Muscle of back (tissue), 11 donors: ENCODE results near the gene SKIC2. TPM values are rescaled to one million over a fixed set of nuclear protein-coding genes. Genes with fewer than 3 reads are reported as not detected.
"Not testable (repeated sequence)": the region's sequence is repeated elsewhere in the genome, so short reads cannot be mapped to it uniquely, and the experiment has no call there.

ENCODE experiments used
- DNase-seq, 3 donors: peaks; one replicate each; pipeline versions ENCODE4 v3.0.0 to v3.0.0-alpha.2; 2013
- polyA plus RNA-seq, 10 donors: library from polyadenylated mRNA; unstranded; fragments of 120-200 nt; gene quantifications; one replicate each; pipeline ENCODE4 v1.2.1, GENCODE V29; 2013; ENCODE audit not compliant: insufficient read length in 10 of 10

Gene SKIC2
- polyA plus RNA-seq, 10 donors: 17.9 to 35.1 (median 25.0) TPM

GRCh38 chr6:31968791-31969711 is 10.1 kb downstream of the SKIC2 start:
- DNase-seq: no peak

- no peak for DNase-seq
These were observed 11.0 kb downstream of the SKIC2 start for GRCh38 chr6:31969712-31970603.

GRCh38 chr6:31970604-31971271 is 11.8 kb downstream of the SKIC2 start:
- DNase-seq: no peak

DNA sequence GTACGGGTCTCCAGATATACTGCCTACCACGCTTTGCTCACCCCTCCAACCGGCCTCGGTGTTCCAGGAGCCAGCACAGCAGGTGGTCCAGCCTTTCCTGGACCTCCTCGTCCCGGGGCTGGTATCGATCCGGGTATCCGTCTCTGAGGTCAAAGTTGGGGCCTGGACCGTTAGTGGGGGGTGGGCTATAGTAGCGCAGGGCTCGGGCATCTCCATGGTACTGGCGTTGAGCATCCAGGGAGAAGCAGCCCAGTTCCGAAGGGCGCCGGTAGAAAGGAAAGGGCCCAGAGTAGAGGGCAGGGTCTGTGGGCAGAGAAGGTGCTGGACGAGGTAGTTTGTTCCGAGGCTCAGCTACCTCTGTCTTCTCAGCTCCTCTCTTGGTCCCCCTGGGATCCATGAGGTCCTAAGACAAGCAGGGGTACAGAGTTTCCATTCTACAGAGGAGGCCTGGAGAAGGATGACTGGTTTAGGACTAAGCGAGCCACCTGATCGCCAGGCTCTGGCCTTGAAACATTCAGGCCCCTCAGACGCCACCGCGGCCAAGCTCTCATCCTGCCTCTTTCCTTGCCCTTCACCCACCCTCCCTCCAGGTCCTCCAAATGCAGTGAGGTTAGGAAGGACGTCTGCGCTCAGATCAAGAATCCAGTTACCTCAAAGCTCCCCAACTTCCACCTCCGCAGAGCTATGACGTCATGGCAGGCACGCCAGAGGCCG is 12.5 kb downstream of the SKIC2 start:
- DNase-seq: no peak

- DNase-seq: peak; percentile 98 to 100 (median 98)
These were observed 13.2 kb downstream of the SKIC2 start, which contains the start of gene DXO for GRCh38 chr6:31971993-31972708. Gene DXO, minus strand, starts transcription at chr6:31972138. Its CDS starts 463 bp downstream, at chr6:31971675.

GRCh38 chr6:31972709-31973350 is 13.9 kb downstream of the SKIC2 start:
- DNase-seq: peak in 2 of 3 donors; percentile 27 to 57

DNA sequence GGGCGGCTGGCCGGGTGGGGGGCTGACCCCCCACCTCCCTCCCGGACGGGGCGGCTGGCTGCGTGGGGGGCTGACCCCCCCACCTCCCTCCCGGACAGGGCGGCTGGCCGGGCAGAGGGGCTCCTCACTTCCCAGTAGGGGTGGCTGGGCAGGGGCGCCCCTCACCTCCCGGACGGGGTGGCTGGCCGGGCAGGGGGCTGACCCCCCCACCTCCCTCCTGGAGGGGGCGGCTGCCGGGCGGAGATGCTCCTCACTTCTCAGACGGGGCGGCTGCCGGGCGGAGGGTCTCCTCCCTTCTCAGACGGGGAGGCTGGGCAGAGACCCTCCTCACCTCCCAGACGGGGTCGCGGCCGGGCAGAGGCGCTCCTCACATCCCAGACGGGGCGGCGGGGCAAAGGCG is 17.1 kb downstream of the SKIC2 start:
- DNase-seq: not testable (repeated sequence)

DNA sequence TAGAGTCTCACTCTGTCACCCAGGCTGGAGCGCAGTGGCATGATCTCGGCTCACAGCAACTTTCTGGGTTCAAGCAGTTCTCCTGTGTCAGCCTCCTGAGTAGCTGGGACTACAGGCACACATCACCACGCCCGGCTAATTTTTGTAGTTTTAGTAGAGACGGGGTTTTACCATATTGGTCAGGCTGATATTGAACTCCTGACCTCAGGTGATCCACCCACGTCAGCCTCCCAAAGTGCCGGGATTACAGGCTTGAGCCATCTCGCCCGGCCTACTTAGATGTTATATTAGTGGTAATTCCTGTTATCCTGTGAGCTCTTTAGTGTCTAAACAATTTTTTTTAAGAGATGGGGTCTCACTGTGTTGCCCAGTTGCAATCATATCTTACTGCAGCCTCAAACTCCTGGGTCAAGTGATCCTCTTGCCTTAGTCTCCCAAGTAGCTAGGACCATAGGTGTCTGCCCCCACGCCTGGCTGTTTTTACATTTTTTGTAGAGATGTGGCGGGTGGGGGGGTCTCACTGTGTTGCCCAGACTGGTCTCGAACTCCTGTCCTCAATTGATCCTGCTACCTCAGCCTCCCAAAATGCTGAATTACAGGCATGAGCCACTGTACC is 18.9 kb downstream of the SKIC2 start:
- no peak for DNase-seq

DNA sequence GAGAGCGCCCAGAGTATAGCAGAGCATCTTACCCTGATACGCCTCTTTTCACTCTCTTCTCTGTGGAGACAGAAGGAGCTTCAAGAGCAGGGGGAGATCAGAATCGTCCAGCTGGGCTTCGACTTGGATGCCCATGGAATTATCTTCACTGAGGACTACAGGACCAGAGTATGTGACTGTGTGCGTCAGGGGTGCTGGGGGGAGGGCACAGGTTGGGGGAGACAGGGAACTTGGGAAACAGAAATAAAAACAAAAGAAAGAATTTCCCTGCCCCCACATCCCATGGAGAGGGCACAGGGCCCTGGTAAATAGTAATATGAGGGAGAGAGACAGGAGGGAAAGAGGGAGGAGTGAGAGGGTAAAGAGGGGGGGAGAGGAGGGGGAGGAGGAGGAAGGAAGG is 19.9 kb downstream of the SKIC2 start:
- no peak for DNase-seq

DNA sequence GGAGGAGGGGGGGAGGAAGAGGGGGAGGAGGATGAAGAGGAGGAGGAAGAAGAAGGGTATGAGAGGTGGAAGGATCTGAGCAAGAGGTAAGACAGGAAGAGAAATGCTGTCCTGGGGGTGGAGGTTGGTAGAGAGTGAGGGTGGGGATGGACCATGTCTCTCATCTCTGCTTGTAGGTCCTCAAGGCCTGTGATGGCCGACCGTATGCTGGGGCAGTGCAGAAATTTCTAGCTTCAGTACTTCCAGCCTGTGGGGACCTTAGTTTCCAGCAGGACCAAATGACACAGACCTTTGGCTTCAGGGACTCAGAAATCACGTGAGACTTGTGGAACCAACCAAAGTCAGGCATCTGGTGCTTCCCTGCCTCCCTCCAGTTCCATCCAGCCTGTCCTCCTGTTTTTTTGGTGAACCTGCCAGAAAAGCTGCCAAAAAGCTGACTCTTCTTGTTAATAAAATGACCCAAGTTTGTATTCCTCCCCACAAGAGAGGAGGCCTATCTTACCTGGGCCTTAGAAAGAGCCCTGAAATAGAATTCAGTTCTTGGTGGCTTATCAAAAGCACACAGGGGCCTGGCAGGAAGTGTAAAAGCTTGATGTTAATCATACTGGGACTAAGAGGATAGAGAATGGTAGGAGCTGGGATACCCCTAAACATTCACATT is 20.4 kb downstream of the SKIC2 start:
- no peak for DNase-seq

DNA sequence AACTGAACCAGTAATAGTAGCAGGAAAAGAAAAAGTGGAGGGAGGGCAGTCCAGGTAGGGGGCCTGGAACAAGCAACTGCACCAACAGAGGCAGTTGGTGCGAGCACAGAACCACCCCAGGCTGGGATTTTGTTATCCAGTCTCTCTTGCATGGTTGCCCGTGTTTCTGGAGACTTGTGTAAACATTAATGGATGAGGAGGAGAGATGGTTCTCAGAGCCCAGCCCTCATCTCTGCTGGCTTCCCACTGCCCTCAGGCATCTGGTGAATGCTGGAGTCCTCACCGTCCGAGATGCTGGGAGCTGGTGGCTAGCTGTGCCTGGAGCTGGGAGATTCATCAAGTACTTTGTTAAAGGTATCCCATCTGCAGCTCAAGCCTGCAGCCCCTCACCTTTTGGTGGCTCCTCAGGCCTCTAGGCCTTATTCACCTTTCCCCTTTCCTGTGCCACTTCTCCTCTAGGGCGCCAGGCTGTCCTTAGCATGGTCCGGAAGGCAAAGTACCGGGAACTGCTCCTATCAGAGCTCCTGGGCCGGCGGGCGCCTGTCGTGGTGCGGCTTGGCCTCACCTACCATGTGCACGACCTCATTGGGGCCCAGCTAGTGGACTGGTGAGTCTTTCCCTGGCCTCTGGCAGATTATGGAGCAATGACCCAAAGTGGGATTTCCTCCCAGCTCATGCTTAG is 21.4 kb downstream of the SKIC2 start:
- DNase-seq: not testable (repeated sequence)

- not testable (repeated sequence) for DNase-seq
These were observed 22.0 kb downstream of the SKIC2 start for GRCh38 chr6:31980998-31981397.

DNA sequence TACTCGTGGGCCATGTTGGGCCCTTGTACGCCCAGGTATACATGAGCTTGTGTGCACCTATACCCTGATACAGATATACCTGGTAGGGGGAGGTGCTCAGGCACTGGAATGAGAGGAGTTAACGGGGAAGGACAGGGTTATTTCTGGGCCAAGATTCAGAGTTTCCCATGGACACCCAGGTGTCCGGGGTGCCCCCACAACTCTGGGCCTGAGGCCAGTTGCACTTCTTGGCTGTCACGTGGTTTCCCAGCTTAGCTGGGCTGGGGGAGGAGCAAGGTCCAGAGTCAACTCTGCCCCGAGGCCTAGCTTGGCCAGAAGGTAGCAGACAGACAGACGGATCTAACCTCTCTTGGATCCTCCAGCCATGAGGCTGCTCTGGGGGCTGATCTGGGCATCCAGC is 22.8 kb downstream of the SKIC2 start, which contains the start of gene C4A:
TSS of gene C4A (plus strand) at position 314 of the 400 bp plus-strand sequence. CDS start at position 365, 51 bp downstream.
- DNase-seq: not testable (repeated sequence)

GRCh38 chr6:31989363-31989762 is 30.4 kb downstream of the SKIC2 start:
- not testable (repeated sequence) for DNase-seq

DNA sequence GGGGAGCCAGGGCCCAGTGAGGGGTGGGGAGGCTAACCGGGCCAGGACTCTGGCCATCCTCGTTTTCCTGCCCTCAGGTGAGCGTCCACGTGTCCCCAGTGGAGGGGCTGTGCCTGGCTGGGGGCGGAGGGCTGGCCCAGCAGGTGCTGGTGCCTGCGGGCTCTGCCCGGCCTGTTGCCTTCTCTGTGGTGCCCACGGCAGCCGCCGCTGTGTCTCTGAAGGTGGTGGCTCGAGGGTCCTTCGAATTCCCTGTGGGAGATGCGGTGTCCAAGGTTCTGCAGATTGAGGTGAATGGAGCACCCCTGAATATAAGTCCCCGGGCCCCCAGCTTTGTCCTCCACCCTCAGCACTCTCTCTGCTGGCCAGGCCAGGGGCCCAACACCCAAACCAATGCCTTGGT is 35.4 kb downstream of the SKIC2 start:
- DNase-seq: not testable (repeated sequence)

- not testable (repeated sequence) for DNase-seq
These were observed 37.4 kb downstream of the SKIC2 start for GRCh38 chr6:31996385-31996784.

- DNase-seq: not testable (repeated sequence)
These were observed 43.7 kb downstream of the SKIC2 start for GRCh38 chr6:32002546-32003268.
